Umbilical cord (tissue), 2 donors: ENCODE data around the gene APH1B. TPM values are rescaled to one million over a fixed set of nuclear protein-coding genes. Genes with fewer than 3 reads are reported as not detected.
"Not testable (repeated sequence)": the region's sequence is repeated elsewhere in the genome, so short reads cannot be mapped to it uniquely, and the experiment has no call there.

ENCODE experiments used
- DNase-seq: peaks from one replicate; pipeline ENCODE4 v3.0.0-alpha.2; 2015; ENCODE audit warnings: low spot score
- total RNA-seq: library from RNA; depleted of rRNA; stranded (reverse); fragments of >200 nt; gene quantifications from one replicate; pipeline ENCODE4 v1.2.3, GENCODE V29; 2014; ENCODE audit warnings: low replicate concordance; ENCODE audit not compliant: insufficient read depth

The APH1B gene
- total RNA-seq, 1 donor from 2014 or later = 28.9 TPM

GRCh38 chr15:63296195-63296594 lies 18.8 kb downstream of the APH1B start:
- DNase-seq = no peak

- DNase-seq = no peak
These were observed 22.7 kb downstream of the APH1B start for GRCh38 chr15:63299943-63300575.

GRCh38 chr15:63301088-63301487 lies 23.7 kb downstream of the APH1B start:
- no peak for DNase-seq

- DNase-seq = no peak
These were observed 27.9 kb downstream of the APH1B start for GRCh38 chr15:63305260-63305659.

- DNase-seq = no peak
These were observed 29.2 kb downstream of the APH1B start for GRCh38 chr15:63306492-63307073.

GRCh38 chr15:63308491-63308890 lies 31.1 kb downstream of the APH1B start:
- no peak for DNase-seq

GRCh38 chr15:63308947-63309346 lies 31.5 kb downstream of the APH1B start:
- no peak for DNase-seq

GRCh38 chr15:63310646-63311045 lies 33.2 kb downstream of the APH1B start:
- no peak for DNase-seq

- no peak for DNase-seq
These were observed 34.9 kb downstream of the APH1B start for GRCh38 chr15:63312286-63312685.

GRCh38 chr15:63313825-63314224 lies 36.4 kb downstream of the APH1B start:
- DNase-seq = no peak

GRCh38 chr15:63314409-63314808 lies 37.0 kb downstream of the APH1B start:
- no peak for DNase-seq

GRCh38 chr15:63318344-63318743 lies 40.9 kb downstream of the APH1B start:
- DNase-seq = no peak

GRCh38 chr15:63319065-63319464 lies 41.7 kb downstream of the APH1B start:
- DNase-seq = no peak

- DNase-seq = not testable (repeated sequence)
These were observed 43.0 kb downstream of the APH1B start for GRCh38 chr15:63320446-63320845.

GRCh38 chr15:63320981-63321380 lies 43.6 kb downstream of the APH1B start:
- DNase-seq = not testable (repeated sequence)

GRCh38 chr15:63321462-63321861 lies 44.1 kb downstream of the APH1B start:
- no peak for DNase-seq

- no peak for DNase-seq
These were observed 45.1 kb downstream of the APH1B start for GRCh38 chr15:63322541-63322940.

GRCh38 chr15:63323798-63324563 lies 46.6 kb downstream of the APH1B start:
- DNase-seq = peak; percentile 51

- no peak for DNase-seq
These were observed 47.4 kb downstream of the APH1B start for GRCh38 chr15:63324770-63325169.

- no peak for DNase-seq
These were observed 50.4 kb downstream of the APH1B start for GRCh38 chr15:63327648-63328421.

- no peak for DNase-seq
These were observed 52.4 kb downstream of the APH1B start for GRCh38 chr15:63329567-63330350.
